Adrenal gland (tissue), 12 donors: ENCODE data around the gene XYLT2. TPM values are rescaled to one million over a fixed set of nuclear protein-coding genes. Genes with fewer than 3 reads are reported as not detected.
A peak's percentile ranks its signal among the peaks of the same experiment; 100 is the strongest.

ENCODE experiments used
- DNase-seq, 7 donors: peaks; one replicate each; pipeline ENCODE4 v3.0.0-alpha.2; 2019 to 2020
- H3K27ac ChIP-seq, 5 donors: fragments of 200-600 bp; sonication (generic) in 4 of 5; 1 replicate in 3 of 5; 2 replicates in 2 of 5; pipeline versions ENCODE4 v1.5.1 to v1.8.0; 2016 to 2020; ENCODE audit warnings: mild to moderate bottlenecking in 1 of 5
- H3K27me3 ChIP-seq: fragments of 200-600 bp; 2 replicates; pipeline ENCODE4 v1.8.0; 2021
- H3K36me3 ChIP-seq, 2 donors: fragments of 200-600 bp; replicated peaks in 1 of 2; 1 replicate in 1 of 2; 2 replicates in 1 of 2; pipeline versions ENCODE4 v1.5.1 to v1.8.0; 2018 to 2022
- H3K4me1 ChIP-seq, 2 donors: fragments of 200-600 bp; replicated peaks in 1 of 2; 1 replicate in 1 of 2; 2 replicates in 1 of 2; pipeline versions ENCODE4 v1.5.1 to v1.8.0; 2018 to 2021
- H3K4me3 ChIP-seq, 4 donors: fragments of 200-600 bp; sonication (generic) in 3 of 4; one replicate each; pipeline ENCODE4 v1.5.1; 2016 to 2018
- H3K9me3 ChIP-seq, 3 donors: fragments of 200-600 bp; sonication (generic) in 1 of 3; replicated peaks in 1 of 3; 1 replicate in 2 of 3; 2 replicates in 1 of 3; pipeline versions ENCODE4 v1.5.1 to v1.8.0; 2016 to 2021
- POLR2A ChIP-seq, 2 donors: fragments of 450-650 bp; IDR thresholded peaks; one replicate each; pipeline ENCODE4 v1.6.1; 2017; ENCODE audit warnings: antibody characterized with exemption in 2 of 2, mild to moderate bottlenecking in 2 of 2, moderate library complexity in 1 of 2
- WGBS, 4 donors: extraction: QIAGEN DNeasy Blood & Tissue Kit in 2 of 4; methylation state at CpG; one replicate each; pipeline versions ENCODE4 v1.1.5 to v1.1.7; 2013 to 2017; 5-methylcytosine and 5-hydroxymethylcytosine counted together
- intact Hi-C, 2 donors: fragments of 100-400 bp; cut with DNase I; formaldehyde crosslinking; loops; one replicate each; pipeline versions ENCODE4 v1.14.1 to v1.15.0; 2022 to 2023
- polyA plus RNA-seq, 3 donors: library from polyadenylated mRNA; stranded (reverse); fragments of 200-250 nt in 2 of 3; fragments of 350-450 nt in 1 of 3; fragmentation: Illumina TruSeq in 1 of 3; extraction: RNeasy Lipid Tissue Mini Kit (QIAGEN cat#74804) in 1 of 3; gene quantifications; one replicate each; pipeline ENCODE4 v1.2.3, GENCODE V29; 2013 to 2014
- total RNA-seq, 9 donors: library from RNA; depleted of rRNA in 4 of 9; stranded (reverse); fragments of >200 nt in 4 of 9; fragments of 120-200 nt in 1 of 9; fragmentation: NEBNext Ultra II Directional in 1 of 9; extraction: Animal tissue kit (Norgen Biotek cat#: 25700) in 1 of 9; gene quantifications; one replicate each; pipeline versions ENCODE4 v1.1.0 to v1.2.4, GENCODE V29; 2013 to 2023
- TF ChIP-seq, protein P1 (sequence below), 6 experiments: fragments of 450-650 bp in 4 of 6; fragments of 200-600 bp in 2 of 6; sonication (generic) in 1 of 6; IDR thresholded peaks; 1 replicate in 5 of 6; 2 replicates in 1 of 6; pipeline versions ENCODE4 v1.5.1 to v1.8.0; 2016 to 2021; ENCODE audit warnings: antibody characterized with exemption in 6 of 6, mild to moderate bottlenecking in 2 of 6, moderate library complexity in 1 of 6
- donor health status: healthy with polysubstance abuse.
- donor health status: Bipolar disorder and iron deficiency.
- donor health status: DM: yes; HTN: yes; CAD: no.
- donor health status: DM: no; HTN: no; CAD: no.
- donor health status: DM: no; HTN: no; CAD: no.
- donor health status: DM: yes; HTN: yes; CAD: no.

XYLT2 gene
- total and polyA plus RNA-seq, 12 donors, result 4.6 to 40.3 (median 29.1) TPM

DNA sequence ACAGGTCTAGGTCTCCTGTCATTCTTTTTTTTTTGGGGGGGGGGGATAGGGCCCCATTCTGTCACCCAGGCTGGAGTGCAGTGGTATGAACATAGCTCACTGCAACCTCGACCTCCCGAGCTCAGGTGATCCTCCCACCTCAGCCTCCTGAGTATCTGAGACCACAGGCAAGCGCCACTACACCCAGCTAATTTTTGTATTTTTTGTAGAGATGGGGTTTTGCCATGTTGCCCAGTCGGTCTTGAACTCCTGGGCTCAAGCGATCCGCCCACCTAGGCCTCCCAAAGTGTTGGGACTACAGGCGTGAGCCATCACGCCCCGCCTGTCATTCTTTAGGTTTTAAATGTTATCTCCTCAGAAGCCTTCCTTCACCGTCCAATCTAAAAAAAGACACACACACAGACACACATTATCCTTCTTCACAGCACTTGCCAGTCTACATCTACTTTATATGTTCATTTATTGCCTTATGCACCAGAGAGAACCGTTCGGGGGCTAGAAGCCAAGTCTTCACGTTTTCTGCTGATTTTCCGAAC is 26.4 kb downstream of the XYLT2 start:
- no peak for DNase-seq
- intact Hi-C loops, result no loop called here
- WGBS, 4 donors, result 18 to 23% (median 20%) methylated on average over 14 of the region's 14 CpGs
- Histone ChIP-seq H3K9me3 (no peaks in the 10 kb centered on the region), H3K36me3 (peaks cover 0 to 35% of the 10 kb centered on the region in 2 donors), H3K4me3 (peak overlapping the region; percentile 67 to 86 (median 77)), H3K27ac (peak overlapping the region in 4 of 5 donors; percentile 84 to 99 (median 94)), H3K4me1 (peaks cover 6 to 17% of the 10 kb centered on the region in 2 donors), H3K27me3 (no peaks in the 10 kb centered on the region)
- TF ChIP-seq, protein P1, sequence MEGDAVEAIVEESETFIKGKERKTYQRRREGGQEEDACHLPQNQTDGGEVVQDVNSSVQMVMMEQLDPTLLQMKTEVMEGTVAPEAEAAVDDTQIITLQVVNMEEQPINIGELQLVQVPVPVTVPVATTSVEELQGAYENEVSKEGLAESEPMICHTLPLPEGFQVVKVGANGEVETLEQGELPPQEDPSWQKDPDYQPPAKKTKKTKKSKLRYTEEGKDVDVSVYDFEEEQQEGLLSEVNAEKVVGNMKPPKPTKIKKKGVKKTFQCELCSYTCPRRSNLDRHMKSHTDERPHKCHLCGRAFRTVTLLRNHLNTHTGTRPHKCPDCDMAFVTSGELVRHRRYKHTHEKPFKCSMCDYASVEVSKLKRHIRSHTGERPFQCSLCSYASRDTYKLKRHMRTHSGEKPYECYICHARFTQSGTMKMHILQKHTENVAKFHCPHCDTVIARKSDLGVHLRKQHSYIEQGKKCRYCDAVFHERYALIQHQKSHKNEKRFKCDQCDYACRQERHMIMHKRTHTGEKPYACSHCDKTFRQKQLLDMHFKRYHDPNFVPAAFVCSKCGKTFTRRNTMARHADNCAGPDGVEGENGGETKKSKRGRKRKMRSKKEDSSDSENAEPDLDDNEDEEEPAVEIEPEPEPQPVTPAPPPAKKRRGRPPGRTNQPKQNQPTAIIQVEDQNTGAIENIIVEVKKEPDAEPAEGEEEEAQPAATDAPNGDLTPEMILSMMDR (IDR thresholded peaks at IDR 0.05), result no peak
- TF ChIP-seq POLR2A (IDR thresholded peaks at IDR 0.05), result no peak

DNA sequence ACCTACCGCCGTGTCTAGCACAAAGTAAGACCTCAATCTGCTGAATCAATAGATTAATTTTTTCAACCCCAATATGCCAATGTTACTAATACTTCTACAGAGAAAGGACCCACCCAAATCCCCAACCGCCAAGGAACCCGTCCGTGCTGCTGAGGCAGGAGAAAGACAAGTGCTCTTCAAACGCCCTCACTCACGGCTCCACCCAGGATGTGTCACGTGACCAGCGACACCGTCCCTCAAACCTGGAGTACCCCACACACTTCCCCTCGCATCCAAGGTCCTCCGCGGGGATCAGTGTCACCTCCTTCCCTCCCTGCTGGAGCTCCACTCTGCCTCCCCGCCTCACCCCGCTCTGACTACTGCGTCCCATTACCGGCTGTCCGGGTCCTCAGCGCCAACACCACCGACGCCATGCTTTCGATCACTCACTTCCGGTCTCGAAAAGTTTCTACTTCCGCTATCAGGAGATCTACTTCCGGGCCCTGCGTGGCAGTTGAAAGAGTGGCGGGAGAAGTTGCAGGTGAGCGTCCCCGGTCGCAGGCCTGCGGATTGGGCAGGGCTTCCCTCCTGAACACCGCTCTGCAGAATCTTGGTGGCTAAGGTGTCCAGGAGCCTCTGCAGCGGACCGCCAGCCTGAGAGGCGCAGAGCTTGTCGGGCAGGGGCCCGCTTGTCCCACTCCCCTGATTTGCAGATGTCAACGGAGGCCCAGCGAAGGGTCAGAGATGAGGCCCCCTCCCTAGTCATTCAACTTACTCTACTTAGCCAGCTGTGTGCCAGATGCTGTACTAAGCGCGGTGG is 27.0 kb downstream of the XYLT2 start, which contains the start of the genes EME1 and MRPL27:
TSS of gene EME1 (plus strand) at position 472 of the 799 bp plus-strand sequence. CDS start 1,980 bp downstream, outside the sequence.
TSS of gene MRPL27 (minus strand) at position 427 of the 799 bp plus-strand sequence. CDS start at position 413, 14 bp downstream.
- intact Hi-C loops, result no loop called here
- Histone ChIP-seq H3K36me3 (peaks cover 0 to 29% of the 10 kb centered on the region in 2 donors), H3K27ac (peak within 1 kb of the TSS; percentile 79 to 99 (median 93)), H3K4me3 (peak within 1 kb of the TSS; percentile 67 to 86 (median 77)), H3K4me1 (peaks cover 6 to 17% of the 10 kb centered on the region in 2 donors), H3K9me3 (no peaks in the 10 kb centered on the region), H3K27me3 (no peaks in the 10 kb centered on the region)
- peak; percentile 77 to 91 (median 85) for DNase-seq
- TF ChIP-seq, protein P1 (IDR thresholded peaks at IDR 0.05), result no peak
- peak; percentile 24 to 36 for TF ChIP-seq POLR2A (IDR thresholded peaks at IDR 0.05)
- WGBS, 4 donors, result 1 to 2% (median 2%) methylated on average over 28 to 42 of the region's 42 CpGs

DNA sequence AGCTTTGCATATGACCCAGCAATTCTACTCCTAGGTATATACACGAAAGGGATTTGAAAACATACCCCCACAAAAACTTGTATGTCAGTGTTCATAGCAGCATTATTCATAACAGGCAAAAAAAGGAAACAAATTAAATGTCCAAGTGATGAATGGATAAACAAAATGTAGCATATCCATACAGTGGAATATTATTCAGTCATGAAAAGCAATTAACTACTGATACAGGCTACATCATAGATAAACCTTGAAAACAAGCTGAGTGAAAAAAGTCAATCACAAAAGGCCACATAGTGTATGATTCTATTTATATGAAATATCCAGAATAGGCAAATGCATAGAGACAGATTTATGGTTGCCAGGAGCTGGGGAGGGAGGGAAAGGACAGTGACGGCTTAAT is 27.8 kb downstream of the XYLT2 start:
- no peak overlapping the region for H3K4me3 ChIP-seq
- WGBS, 4 donors, result 82 to 89% (median 85%) methylated on average over 2 of the region's 2 CpGs
- H3K36me3 ChIP-seq, result peaks cover 0 to 21% of the 10 kb centered on the region in 2 donors
- H3K27me3 ChIP-seq, result no peaks in the 10 kb centered on the region
- no peak for DNase-seq
- H3K27ac ChIP-seq, result no peak overlapping the region
- peaks cover 6 to 17% of the 10 kb centered on the region in 2 donors for H3K4me1 ChIP-seq
- no peak for TF ChIP-seq POLR2A (IDR thresholded peaks at IDR 0.05)
- TF ChIP-seq, protein P1 (IDR thresholded peaks at IDR 0.05), result no peak
- H3K9me3 ChIP-seq, result no peaks in the 10 kb centered on the region
- intact Hi-C loops, result no loop called here

DNA sequence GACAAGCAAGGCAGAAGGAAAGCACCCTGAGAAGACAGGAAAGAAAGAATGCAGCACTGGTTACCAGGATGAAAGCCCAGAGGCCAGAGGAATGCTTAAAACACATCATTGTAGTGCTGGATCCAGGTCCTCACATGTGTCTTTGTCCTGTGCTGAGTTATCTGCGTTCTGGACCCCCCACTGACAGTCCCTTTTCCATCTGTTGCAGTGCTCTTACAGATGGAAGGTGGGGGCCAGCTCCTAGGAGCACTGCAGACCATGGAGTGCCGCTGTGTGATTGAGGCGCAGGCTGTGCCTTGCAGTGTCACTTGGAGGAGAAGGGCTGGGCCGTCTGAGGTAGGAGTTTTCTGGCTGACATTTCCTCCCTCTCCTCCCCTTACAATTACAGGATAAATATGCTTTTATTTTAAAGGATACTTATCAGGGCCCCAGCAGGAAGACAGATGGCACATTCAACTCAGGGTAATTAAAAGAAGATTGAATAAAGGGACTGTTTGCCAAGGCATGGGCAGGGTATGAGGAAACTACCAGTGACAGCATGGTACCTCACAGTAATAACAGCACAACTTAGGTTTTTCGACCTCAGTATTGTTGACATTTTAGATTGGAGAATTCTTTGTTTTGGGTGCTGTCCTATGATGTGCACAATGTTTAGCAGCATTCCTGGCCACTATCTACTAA is 30.1 kb downstream of the XYLT2 start:
- no peaks in the 10 kb centered on the region for H3K9me3 ChIP-seq
- peaks cover 6 to 17% of the 10 kb centered on the region in 2 donors for H3K4me1 ChIP-seq
- no peak for TF ChIP-seq POLR2A (IDR thresholded peaks at IDR 0.05)
- TF ChIP-seq, protein P1 (IDR thresholded peaks at IDR 0.05), result no peak
- DNase-seq, result no peak
- no peak overlapping the region for H3K4me3 ChIP-seq
- H3K27ac ChIP-seq, result no peak overlapping the region
- intact Hi-C loops, result no loop called here
- H3K27me3 ChIP-seq, result no peaks in the 10 kb centered on the region
- WGBS, 4 donors, result 76 to 87% (median 80%) methylated on average over 5 of the region's 5 CpGs
- peaks cover 0 to 10% of the 10 kb centered on the region in 2 donors for H3K36me3 ChIP-seq
